H1 (cell line): ENCODE results near the gene TMEM221. TPM values are rescaled to one million over a fixed set of nuclear protein-coding genes. Genes with fewer than 3 reads are reported as not detected.

ENCODE experiments used
- CEBPB ChIP-seq: IDR thresholded peaks from 2 replicates; pipeline ENCODE4 v1.6.1; 2012; ENCODE audit warnings: low read depth, low read length
- CHD7 ChIP-seq: fragments of 300-600 bp; sonication (generic); IDR thresholded peaks from 2 replicates; pipeline ENCODE4 v1.7.1; 2012; ENCODE audit warnings: low read length, moderate library complexity, mild to moderate bottlenecking, inconsistent platforms; ENCODE audit not compliant: insufficient replicate concordance
- EP300 ChIP-seq, 2 experiments: IDR thresholded peaks; 1 replicate in 1 of 2; 2 replicates in 1 of 2; pipeline ENCODE4 v1.6.1; 2011 to 2012; ENCODE audit warnings: low read depth in 2 of 2, low read length in 2 of 2, mild to moderate bottlenecking in 2 of 2, borderline replicate concordance in 1 of 2, inconsistent platforms in 1 of 2, moderate library complexity in 1 of 2
- FOSL1 ChIP-seq: IDR thresholded peaks from 2 replicates; pipeline ENCODE4 v1.6.1; 2011; ENCODE audit warnings: mild to moderate bottlenecking, low read depth, low read length, moderate library complexity; ENCODE audit not compliant: insufficient read depth
- KDM5A ChIP-seq: fragments of 200-600 bp; IDR thresholded peaks from 2 replicates; pipeline ENCODE4 v1.7.1; 2012; ENCODE audit warnings: mild to moderate bottlenecking, low read length, inconsistent platforms, mixed read lengths
- POLR2A ChIP-seq, 2 experiments: IDR thresholded peaks; 1 replicate in 1 of 2; 2 replicates in 1 of 2; pipeline ENCODE4 v1.6.1; 2011; ENCODE audit warnings: low read depth in 2 of 2, low read length in 2 of 2, mild to moderate bottlenecking in 2 of 2; ENCODE audit errors: control extremely low read depth in 1 of 2
- POLR2AphosphoS5 ChIP-seq: IDR thresholded peaks from 2 replicates; pipeline ENCODE4 v1.6.1; 2011; ENCODE audit warnings: low read depth, low read length
- RAD21 ChIP-seq, 2 experiments: IDR thresholded peaks in 1 of 2; conservative IDR thresholded peaks in 1 of 2; 2 replicates each; pipeline ENCODE4 v1.6.1; 2011; ENCODE audit warnings: low read depth in 2 of 2, low read length in 2 of 2, improper control_type of control experiment in 1 of 2, inconsistent platforms in 1 of 2, mild to moderate bottlenecking in 1 of 2, moderate library complexity in 1 of 2
- TEAD4 ChIP-seq: IDR thresholded peaks from 2 replicates; pipeline ENCODE4 v1.6.1; 2012; ENCODE audit warnings: low read depth, low read length, inconsistent platforms, mixed read lengths
- ZNF274 ChIP-seq: IDR thresholded peaks from 2 replicates; pipeline ENCODE4 v1.7.0; 2012; ENCODE audit warnings: low read length, borderline replicate concordance; ENCODE audit errors: extremely low read depth
- polyA plus RNA-seq, 7 experiments: library from polyadenylated mRNA; depleted of rRNA in 3 of 7; stranded (reverse) in 5 of 7; unstranded in 2 of 7; fragments of >200 nt in 5 of 7; fragments of 200-250 nt in 2 of 7; gene quantifications; 1 replicate in 5 of 7; 2 replicates in 1 of 7; 4 replicates in 1 of 7; pipeline versions ENCODE4 v1.2.1 to v1.2.3, GENCODE V29; 2011 to 2013; ENCODE audit warnings: missing spikeins in 2 of 7, mixed read lengths in 2 of 7
- total RNA-seq: library from RNA; stranded (reverse); fragmentation: NEBNext Ultra II Directional; extraction: Animal tissue kit (Norgen Biotek cat#: 25700); gene quantifications from 2 replicates; pipeline ENCODE4 v1.2.1, GENCODE V29; 2021

The TMEM221 gene
- total and polyA plus RNA-seq, 2 of the 8 experiments (the other 6 are each of a cell fraction or from before 2014, with no cell fraction given) = 1.4 to 2.0 TPM

GRCh38 chr19:17441241-17442021 is 7.0 kb downstream of the TMEM221 start (continued):
- TF ChIP-seq CHD7 (no peak), EP300 (IDR thresholded peaks at IDR 0.05; ENCODE audit: borderline replicate concordance in 1 of 2, low read depth in 2 of 2, low read length in 2 of 2) (no peak), RAD21 (IDR thresholded peaks at IDR 0.05 in 1 of 2, conservative IDR thresholded peaks at IDR 0.05 in 1 of 2; ENCODE audit: low read depth in 2 of 2, low read length in 2 of 2) (peak; percentile 84), CEBPB (no peak), POLR2AphosphoS5 (no peak), KDM5A (no peak), POLR2A (IDR thresholded peaks at IDR 0.05; ENCODE audit: control extremely low read depth in 1 of 2, low read depth in 2 of 2, low read length in 2 of 2) (no peak), FOSL1 (no peak), TEAD4 (no peak), ZNF274 (no peak)
